Upper lobe of left lung (tissue), 4 donors: Measurements from ENCODE around the gene ZNF789.

ENCODE experiments used
- CTCF ChIP-seq, 6 experiments: fragments of 450-650 bp in 4 of 6; fragments of 200-600 bp in 2 of 6; sonication (generic) in 2 of 6; IDR thresholded peaks; one replicate each; pipeline ENCODE4 v1.5.1; 2016 to 2019; ENCODE audit warnings: antibody characterized with exemption in 6 of 6
- EP300 ChIP-seq, 4 donors: sonication (generic); formaldehyde crosslinking; IDR thresholded peaks; one replicate each; pipeline ENCODE4 v1.5.1; 2017; ENCODE audit warnings: antibody characterized with exemption in 4 of 4, control low read depth in 2 of 4
- POLR2A ChIP-seq, 4 donors: fragments of 450-650 bp; IDR thresholded peaks; one replicate each; pipeline ENCODE4 v1.5.1; 2016 to 2017; ENCODE audit warnings: antibody characterized with exemption in 4 of 4, mild to moderate bottlenecking in 2 of 4
- POLR2AphosphoS5 ChIP-seq, 2 donors: sonication (generic); formaldehyde crosslinking; IDR thresholded peaks; one replicate each; pipeline ENCODE4 v1.5.1; 2017; ENCODE audit warnings: antibody characterized with exemption in 2 of 2

GRCh38 chr7:99469381-99470065 lies 3.2 kb upstream of the ZNF789 start:
- TF ChIP-seq CTCF (IDR thresholded peaks at IDR 0.05) (no peak), POLR2A (IDR thresholded peaks at IDR 0.05) (no peak), POLR2AphosphoS5 (IDR thresholded peaks at IDR 0.05) (no peak), EP300 (IDR thresholded peaks at IDR 0.05) (no peak)
